Glomerular visceral epithelial cell (primary cell): ENCODE results near the gene OSBPL10.
"Not testable (repeated sequence)": the region's sequence is repeated elsewhere in the genome, so short reads cannot be mapped to it uniquely, and the experiment has no call there.

Experiments used
- DNase-seq: peaks from one replicate; pipeline ENCODE4 v3.0.0-alpha.2; 2016; ENCODE audit errors: extremely low spot score

OSBPL10 gene

DNA sequence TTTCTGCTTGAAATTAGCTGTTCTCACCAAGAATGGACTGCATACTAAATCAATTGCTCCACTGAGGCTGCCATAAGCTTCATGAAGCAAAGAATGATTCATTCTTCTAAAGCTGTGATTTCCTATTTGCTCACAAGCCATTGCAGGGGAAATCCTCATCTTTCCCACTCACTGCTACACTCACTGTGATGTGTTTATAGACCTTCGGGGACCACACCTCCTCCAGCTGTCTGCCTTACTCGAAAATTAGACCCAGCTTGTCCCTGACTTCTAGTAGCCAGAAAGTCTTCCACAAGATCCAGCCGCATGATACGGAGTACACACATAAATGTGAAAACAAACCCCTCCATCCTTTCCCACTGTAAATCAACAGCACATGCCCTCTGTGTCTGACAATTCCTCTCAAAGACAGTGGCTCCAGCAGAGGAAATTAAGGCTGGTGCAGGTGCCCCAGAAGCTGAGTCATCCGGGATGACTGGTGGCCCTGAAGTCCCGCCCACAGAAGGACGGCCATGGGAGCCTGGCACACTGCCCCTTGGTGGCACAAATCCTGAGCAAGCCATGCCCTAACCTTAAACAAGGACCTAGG, 276.4 kb downstream of the OSBPL10 start:
- peak; percentile 62 for DNase-seq

DNA sequence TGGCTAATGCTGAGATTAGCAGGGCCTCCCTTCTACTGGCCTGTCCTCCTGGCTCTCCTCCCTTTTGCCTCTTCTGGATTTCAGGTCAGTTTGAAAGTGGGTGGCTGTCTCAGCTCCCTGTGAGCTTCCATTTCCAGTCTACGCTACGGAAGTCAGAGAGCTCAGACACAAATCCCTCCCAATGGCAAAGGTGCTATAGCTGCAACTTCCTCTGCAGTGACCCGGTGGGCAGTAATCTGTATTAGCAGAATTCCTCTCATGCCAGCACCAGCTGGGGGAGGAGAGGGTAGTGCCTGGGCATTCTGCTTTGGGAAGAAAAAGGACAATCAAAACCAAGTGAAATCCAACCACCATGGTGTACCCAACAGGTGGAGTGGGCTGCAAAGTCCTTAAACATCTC, 276.9 kb downstream of the OSBPL10 start:
- no peak for DNase-seq

DNA sequence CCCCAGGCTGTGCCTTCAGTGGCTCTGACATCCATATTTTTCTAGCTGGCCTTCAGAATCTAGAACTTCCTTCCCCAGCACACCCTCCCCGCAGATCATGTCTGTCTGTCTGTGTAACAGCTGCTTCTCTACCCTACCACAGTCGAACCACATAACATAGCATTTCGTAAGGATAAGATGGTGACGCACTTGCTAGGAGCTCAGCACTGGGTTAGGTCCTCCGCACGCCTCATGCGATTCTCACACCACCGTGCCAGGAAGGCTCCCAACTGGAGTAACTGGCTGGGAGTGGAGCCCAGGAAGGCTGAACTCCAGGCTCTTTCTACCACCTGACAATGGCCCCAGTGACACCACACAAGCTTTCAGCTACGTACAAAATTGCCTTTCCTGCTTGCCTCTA, 279.8 kb downstream of the OSBPL10 start:
- no peak for DNase-seq

DNA sequence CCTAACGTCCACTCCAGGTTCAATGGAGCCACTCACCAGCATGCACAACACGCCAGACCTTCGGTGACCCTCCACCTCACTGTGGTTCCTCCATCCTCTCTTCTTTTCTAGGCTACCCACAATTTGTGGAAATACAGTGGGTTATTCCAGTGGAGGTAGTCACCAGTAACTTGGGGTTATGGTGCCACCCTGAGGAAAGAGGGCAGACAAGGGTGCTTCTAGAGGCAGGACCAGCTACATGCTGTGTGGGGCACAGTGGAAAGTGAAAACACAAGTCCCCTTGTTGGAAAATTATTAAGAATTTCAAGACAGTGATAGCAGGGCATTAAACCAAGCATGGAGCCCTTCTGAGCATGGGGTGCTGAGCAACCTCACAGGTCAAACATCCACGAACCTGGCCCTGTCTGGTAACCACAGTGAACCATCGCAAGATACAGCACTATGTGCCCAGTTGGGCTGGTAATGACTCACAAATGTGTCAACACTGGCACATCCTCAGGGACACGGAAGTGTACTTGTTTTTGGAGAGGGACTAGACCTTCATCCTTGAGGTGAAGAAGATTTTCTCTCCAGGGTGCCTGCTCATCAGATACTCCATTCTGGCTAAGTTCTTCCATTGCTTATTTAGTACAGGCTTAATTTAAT, 281.6 kb downstream of the OSBPL10 start:
- peak; percentile 64 for DNase-seq

DNA sequence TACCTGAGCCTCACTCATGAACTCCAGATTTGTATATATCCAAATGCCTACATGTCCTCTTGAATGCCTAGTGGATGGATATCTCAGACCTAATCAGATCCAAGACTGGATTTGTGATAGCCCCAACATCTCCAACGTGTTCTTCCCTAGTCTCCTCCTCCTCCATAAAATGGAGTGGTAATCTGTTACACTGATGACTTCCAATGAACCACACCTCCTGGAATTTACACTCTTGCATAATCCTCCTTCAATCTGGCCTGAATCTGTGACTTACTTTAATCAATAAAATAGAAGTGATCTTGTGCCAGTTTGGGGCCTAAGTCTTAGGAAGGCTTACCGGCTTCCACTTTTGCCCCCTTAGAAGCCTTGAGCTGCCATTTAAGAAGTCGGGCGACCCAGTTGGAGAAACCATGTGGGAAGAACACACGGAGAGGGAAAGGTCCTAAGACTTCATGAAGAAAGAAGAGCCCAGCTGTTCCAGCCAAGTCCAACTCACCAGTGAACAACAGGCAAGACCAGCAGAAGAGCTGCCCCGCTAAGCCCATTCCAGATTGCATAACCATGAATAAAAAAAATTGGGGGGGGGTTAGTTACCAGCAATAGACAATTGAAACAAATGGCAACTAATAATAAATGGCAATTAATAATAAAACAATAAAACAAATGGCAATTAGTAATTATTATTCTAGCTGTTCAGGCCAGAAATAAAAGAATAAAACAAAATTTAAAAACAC, 284.1 kb downstream of the OSBPL10 start:
- no peak for DNase-seq

GRCh38 chr3:31696009-31696297, 285.1 kb downstream of the OSBPL10 start:
- no peak for DNase-seq

GRCh38 chr3:31695280-31696008, 285.6 kb downstream of the OSBPL10 start:
- DNase-seq = no peak

GRCh38 chr3:31693346-31693745, 287.7 kb downstream of the OSBPL10 start:
- DNase-seq = no peak

DNA sequence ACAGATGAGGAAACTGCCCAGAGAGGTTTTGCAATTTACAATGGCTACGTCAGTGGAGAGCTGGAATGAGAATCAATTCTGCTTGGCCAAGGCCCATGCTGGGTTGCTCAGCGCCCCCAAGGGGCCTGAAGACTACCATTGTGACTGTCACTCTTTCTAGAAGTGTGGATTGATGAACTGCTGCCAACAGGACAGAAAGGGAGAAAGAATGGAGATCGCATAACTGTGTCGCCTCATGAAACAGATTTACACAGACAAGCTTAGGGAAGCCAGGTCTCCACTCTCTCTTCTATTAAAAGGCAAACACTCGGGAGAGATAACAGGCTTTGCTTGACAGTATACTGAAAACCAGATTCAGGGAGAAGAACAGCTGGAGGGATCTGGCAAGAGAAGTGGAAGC, 288.3 kb downstream of the OSBPL10 start:
- no peak for DNase-seq

DNA sequence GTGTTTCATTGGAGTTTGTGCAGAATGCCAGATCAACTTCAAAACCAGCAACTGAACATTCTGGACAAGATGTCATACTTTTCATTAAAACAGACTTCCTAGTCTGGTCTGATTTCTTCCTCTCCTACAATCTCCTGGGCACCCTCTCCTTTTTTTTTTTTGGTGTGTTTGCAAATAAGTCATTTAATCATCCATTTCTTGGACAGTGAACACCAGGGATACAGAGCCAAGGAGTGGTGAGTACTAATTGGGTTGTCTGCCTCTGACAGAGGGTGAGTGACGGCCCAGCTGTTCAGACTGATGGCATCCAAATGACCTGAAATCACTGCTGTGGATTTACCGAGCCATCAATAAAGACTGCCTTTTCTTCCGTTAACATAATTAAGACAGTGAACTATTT, 290.3 kb downstream of the OSBPL10 start:
- no peak for DNase-seq

- not testable (repeated sequence) for DNase-seq
These were observed 291.5 kb downstream of the OSBPL10 start for GRCh38 chr3:31689523-31689922.

DNA sequence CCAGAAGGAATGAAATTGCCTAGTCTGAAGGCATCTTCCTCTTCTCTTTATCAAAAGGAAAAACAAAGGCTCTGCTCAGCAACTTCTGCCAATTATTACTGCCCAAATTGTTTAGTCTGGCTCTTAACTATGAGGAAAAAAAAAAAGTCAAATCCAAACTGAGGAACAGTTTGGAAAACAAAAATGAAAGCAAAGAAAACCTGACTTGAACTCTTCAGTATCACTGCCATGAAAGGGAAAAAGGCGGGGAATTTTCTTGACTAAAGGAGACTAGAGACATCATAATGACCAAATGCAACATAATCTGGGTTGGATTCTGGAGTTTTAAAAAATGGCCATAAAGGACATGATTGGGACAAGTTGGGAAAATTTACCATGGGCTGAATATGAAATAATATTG, 292.1 kb downstream of the OSBPL10 start:
- DNase-seq = no peak

- no peak for DNase-seq
These were observed 293.9 kb downstream of the OSBPL10 start for GRCh38 chr3:31687020-31687802.

DNA sequence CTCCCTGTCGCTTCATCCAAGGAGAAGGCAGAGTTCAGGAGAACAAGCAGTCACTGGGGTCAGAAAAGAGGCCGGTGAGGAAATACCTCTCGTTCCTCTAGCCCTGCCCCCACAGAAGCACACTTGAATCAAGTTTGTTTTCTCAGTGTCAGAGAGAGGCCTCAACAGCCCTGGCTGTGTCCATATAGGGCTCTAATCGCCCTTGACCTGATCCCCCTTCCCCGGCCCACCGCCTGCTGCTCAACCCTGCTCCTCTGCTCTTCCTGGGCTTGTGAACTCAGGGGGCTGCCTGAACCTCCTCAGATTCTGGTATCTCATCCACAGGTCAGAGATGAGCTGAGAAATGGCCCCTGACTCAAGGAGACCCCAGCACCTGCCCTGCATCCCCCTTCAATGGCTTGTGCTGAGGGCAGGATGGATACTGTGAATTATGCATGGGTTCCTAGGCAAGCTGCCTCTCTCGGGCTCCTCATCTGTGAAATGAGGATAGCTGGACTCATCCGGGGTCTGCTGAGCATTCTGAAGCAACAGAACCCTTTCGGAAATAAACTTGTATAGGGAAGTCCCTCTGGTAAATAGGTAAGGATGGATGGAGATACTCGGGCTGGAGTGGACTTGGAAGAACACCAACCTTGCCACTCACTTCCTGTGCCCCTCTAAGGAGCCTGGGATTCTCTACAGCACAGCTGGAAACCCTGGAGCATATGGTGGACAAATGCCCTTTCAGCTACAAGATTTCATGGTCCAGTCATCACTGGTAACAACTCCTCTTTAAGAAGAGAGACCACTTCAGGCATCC, 300.8 kb downstream of the OSBPL10 start:
- no peak for DNase-seq

- DNase-seq = no peak
These were observed 304.5 kb downstream of the OSBPL10 start for GRCh38 chr3:31676556-31676955.

GRCh38 chr3:31673950-31674349, 307.1 kb downstream of the OSBPL10 start:
- DNase-seq = no peak

DNA sequence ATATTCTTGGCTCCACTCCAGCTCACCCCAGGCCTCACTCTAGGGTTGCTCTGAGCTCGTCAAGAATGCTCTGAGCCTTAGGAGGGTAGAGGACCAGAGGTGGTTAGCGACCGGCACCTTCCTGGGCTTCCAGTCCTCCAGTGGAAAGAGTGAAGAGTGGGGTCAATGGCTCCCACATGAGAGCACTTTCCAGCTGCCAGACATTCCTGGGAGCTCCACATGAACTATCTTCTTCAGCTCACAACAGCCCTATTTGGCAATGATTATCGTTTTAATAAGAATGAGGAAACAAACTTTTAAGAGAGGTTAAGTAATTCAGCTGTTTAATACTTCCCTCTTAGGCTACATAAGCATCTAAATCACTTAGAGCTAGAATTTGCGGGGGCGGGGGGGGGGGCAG, 309.1 kb downstream of the OSBPL10 start:
- DNase-seq = no peak

- no peak for DNase-seq
These were observed 309.6 kb downstream of the OSBPL10 start for GRCh38 chr3:31671451-31671850.

- no peak for DNase-seq
These were observed 310.3 kb downstream of the OSBPL10 start for GRCh38 chr3:31670722-31671121.

- no peak for DNase-seq
These were observed 310.9 kb downstream of the OSBPL10 start for GRCh38 chr3:31670136-31670535.

DNA sequence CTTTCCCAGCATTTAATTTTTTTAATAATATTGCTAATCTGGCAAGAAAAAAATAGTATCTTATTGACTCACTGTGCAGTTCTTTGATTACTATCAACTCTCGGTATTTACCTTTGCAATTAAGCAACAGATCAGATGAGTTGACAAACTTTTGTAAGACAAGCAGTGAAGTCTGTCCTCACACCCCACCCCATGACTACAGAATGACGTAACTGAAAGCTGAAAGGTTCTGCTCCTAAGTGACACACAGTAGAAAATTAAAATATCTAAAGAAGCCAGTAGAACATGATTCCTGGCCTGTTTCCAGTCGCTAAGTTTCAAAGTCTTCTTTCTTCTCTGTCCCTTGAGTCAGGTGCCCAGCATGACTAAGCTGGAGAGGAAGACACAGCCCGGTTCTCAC, 312.8 kb downstream of the OSBPL10 start:
- no peak for DNase-seq
